OCI-LY1 (cell line): ENCODE results near the gene SLC35G2.

Source experiments
- EZH2 ChIP-seq: fragments of 200-600 bp; sonication (generic), shearing (Covaris generic); IDR thresholded peaks from 2 replicates; pipeline ENCODE4 v1.8.0; 2017; ENCODE audit warnings: borderline replicate concordance, mixed run types, mild to moderate bottlenecking, antibody characterized with exemption, low read length, moderate library complexity, mixed read lengths
- TF ChIP-seq, protein P1 (sequence below): fragments of 200-600 bp; sonication (generic), shearing (Covaris generic); IDR thresholded peaks from 2 replicates; pipeline ENCODE4 v1.5.1; 2017; ENCODE audit warnings: mild to moderate bottlenecking, antibody characterized with exemption, low read length, moderate library complexity, mixed read lengths

DNA sequence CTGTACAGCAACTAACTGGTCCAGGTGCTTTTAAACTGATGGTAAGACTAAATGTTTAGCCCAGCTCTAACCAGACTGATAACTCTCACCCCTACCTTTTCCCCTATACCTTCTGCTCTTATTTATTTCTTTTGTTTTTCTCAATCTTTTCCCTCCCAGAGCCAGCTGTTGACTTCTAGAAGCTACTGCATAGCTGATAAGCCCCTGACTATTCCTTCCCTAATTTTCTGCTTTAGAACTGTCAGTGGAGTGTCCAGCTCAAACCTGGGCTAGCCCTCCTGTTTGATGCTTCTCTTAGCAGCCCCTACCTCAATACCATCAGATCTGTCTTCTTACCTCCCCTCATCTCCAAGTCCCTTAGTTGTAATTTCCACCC is 20.6 kb downstream of the SLC35G2 start:
- TF ChIP-seq, protein P1, sequence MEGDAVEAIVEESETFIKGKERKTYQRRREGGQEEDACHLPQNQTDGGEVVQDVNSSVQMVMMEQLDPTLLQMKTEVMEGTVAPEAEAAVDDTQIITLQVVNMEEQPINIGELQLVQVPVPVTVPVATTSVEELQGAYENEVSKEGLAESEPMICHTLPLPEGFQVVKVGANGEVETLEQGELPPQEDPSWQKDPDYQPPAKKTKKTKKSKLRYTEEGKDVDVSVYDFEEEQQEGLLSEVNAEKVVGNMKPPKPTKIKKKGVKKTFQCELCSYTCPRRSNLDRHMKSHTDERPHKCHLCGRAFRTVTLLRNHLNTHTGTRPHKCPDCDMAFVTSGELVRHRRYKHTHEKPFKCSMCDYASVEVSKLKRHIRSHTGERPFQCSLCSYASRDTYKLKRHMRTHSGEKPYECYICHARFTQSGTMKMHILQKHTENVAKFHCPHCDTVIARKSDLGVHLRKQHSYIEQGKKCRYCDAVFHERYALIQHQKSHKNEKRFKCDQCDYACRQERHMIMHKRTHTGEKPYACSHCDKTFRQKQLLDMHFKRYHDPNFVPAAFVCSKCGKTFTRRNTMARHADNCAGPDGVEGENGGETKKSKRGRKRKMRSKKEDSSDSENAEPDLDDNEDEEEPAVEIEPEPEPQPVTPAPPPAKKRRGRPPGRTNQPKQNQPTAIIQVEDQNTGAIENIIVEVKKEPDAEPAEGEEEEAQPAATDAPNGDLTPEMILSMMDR = no peak
- no peak for TF ChIP-seq EZH2
